ENCODE results near the gene HSPD1.
"Not testable (repeated sequence)": the region's sequence is repeated elsewhere in the genome, so short reads cannot be mapped to it uniquely, and the experiment has no call there.

The HSPD1 gene

GRCh38 chr2:197496695-197497094 lies 2.9 kb downstream of the HSPD1 start:
- DNase-seq = no peak

- no peak for DNase-seq
Observed at GRCh38 chr2:197495433-197496134, 4.1 kb downstream of the HSPD1 start.

GRCh38 chr2:197487385-197487784 lies 12.3 kb downstream of the HSPD1 start:
- no peak for DNase-seq

GRCh38 chr2:197486175-197486574 lies 13.5 kb downstream of the HSPD1 start:
- no peak for DNase-seq

- DNase-seq = not testable (repeated sequence)
Observed at GRCh38 chr2:197484248-197484647, 15.4 kb downstream of the HSPD1 start.

GRCh38 chr2:197480165-197481036 lies 19.2 kb downstream of the HSPD1 start:
- DNase-seq = no peak

- DNase-seq = no peak
Observed at GRCh38 chr2:197477797-197478196, 21.8 kb downstream of the HSPD1 start.

GRCh38 chr2:197472166-197472565 lies 27.5 kb downstream of the HSPD1 start:
- DNase-seq = no peak

- DNase-seq = no peak
Observed at GRCh38 chr2:197464175-197464574, 35.5 kb downstream of the HSPD1 start.

DNA sequence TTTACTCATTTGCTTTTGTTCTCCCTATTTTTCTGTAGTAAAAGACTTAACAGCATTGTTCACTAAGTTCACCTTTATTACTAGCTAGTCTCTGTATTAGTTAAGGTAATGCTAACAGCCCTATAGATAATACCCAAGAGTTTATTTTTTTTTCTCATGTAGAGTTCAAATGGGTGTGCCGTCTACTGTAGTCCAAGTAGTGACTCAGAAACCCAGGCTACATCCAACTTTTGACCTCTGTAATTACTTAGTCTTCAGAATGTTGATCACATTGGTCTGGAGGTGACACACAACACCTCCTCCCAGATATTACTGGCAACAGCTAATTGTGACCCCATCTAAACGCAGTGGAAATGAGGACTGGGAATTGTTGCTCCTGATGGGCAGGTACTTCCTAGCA lies 38.6 kb downstream of the HSPD1 start:
- no peak for DNase-seq

- DNase-seq = no peak
Observed at GRCh38 chr2:197460649-197461048, 39.0 kb downstream of the HSPD1 start.

DNA sequence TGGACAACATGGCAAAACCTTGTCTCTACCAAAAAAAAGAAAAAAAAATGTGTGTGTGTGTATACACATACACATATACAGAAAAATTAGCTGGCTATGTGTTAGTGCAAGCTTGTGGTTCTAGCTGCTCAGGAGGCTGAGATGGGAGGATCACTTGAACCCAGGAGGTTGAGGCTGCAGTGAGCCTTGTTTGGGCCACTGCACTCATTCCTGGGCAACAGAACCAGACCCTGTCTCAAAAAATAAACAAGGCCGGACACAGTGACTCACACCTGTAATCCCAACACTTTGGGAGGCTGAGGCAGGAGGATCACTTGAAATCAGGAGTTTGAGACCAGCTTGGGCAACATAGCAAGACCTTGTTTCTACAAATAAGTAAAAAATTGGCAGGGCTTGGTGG lies 44.2 kb downstream of the HSPD1 start:
- DNase-seq = no peak

DNA sequence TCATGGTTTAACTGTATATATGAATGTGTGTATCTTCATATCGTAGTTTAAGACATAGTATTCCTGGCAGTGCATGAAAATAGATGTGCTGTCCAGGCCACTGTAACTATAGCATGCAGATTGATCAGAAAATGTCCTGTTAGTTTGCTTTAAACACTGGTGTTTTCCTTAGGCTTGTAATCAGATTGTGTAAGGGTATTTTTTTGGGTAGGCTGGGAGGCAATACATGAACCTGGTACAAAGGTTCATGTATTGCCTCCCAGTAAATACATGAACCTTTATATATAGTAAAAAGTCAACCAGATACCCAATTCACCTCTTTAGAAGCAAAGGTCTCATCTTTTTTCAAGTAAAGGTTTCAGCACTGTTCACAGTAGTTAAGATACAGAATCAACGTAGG lies 44.7 kb downstream of the HSPD1 start:
- no peak for DNase-seq

GRCh38 chr2:197453914-197454398 lies 45.7 kb downstream of the HSPD1 start:
- no peak for DNase-seq

DNA sequence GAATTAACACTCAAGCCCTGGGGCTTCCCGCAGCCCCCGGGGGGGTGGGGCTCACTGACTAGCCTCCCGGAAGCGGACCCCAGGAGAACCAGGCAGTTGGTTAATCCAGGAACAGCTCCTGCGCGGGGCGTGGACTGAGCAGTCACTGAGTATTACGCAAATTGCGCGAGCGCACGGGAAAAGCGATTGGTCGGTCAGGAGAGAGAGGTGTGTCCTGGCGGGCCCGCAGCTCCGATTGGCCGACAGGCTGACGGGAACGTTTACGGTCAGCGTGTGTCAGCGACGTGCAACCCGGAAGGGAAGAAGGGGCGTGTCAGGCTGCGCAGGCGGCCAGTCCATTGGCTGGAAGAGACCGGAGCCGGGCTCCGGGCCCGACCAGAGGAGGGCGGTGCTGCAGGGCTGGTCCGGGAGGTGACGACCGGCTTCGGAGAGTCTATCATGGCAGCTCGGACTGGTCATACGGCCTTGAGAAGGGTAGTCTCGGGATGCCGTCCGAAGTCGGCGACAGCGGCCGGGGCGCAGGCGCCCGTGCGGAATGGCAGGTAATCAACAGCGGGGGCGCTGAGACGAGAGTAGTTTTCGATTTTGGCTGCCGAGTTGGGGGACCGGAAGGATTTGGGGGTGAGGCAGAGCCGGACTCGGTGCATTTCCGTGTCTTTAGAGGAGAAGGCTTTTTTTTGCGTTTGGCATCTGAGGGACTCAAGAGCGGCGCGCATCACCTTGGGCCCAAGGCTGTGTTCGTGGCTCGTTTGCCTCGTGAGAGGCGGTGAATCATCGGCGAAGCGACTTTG lies 46.3 kb downstream of the HSPD1 start, which contains the start of gene COQ10B:
Gene COQ10B, plus strand, starts transcription at position 430 of the 791 bp plus-strand sequence. Its CDS starts 9 bp downstream, at position 439.
- peak; percentile 99 for DNase-seq

DNA sequence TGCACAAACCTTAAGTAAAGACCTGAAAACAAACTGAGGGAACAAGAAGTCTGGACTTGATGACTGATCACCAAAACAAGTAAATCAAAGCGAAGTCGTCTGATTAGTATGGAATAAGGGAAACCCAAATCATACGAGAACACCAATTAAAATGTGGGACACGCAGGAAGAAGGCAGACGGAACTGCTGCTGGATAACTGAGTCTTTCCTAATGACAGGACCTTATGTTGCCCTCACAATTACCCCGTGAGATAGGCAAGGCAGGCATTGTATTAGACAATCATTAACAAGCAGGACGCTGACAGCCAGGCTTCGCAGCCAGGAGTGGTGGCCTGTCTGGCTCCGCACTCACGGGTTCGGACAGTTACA lies 46.9 kb downstream of the HSPD1 start:
- no peak for DNase-seq

GRCh38 chr2:197450935-197451358 lies 48.7 kb downstream of the HSPD1 start:
- not testable (repeated sequence) for DNase-seq

DNA sequence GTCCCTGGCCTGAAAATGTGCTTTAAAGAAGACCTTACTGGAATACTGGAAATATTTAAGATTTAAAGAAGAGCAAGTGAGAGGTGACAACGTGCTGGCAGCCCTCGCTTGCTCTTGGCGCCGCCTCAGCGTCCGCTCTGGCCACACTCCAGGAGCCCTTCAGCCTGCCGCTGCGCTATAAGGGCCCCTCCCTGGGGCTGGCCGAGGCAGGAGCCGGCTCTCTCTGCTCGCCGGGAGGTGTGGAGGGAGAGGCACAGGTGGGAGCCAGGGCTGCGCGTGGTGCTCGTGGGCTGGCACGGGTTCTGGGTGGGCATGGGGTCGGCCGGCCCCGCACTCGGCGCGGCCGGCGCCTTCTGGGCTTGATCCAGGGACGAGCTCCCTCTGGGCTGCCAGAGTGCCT lies 49.2 kb downstream of the HSPD1 start:
- DNase-seq = no peak

GRCh38 chr2:197446844-197447243 lies 52.8 kb downstream of the HSPD1 start:
- no peak for DNase-seq

- DNase-seq = no peak
Observed at GRCh38 chr2:197445746-197446145, 53.9 kb downstream of the HSPD1 start.

DNA sequence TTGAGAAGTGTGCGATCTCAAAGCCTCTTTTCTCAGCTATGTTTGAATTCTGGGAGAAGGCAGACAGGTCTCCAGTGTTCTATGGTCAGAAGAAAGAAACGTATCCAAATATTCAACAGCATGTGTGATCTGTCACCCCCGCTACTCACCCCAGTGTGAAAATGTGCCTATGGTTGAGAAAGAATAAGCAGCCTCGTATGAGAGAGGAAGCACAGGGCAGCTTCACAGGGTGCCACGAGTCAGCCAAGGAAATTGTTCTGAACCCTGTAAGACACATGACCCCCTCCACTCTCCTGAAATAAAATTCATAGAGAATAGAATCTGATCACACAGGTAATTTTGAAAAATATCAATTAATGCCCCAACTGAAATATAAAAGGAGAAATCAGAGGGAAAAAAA lies 56.8 kb downstream of the HSPD1 start:
- no peak for DNase-seq

GRCh38 chr2:197437380-197437779 lies 62.3 kb downstream of the HSPD1 start:
- no peak for DNase-seq
